ENCODE data around the gene CPT1B.
A peak's percentile ranks its signal among the peaks of the same experiment; 100 is the strongest.

The CPT1B gene

GRCh38 chr22:50569896-50570535 lies 8.2 kb downstream of the CPT1B start:
- no peak for DNase-seq (ENCODE audit: low read depth)
- H3K4me3 ChIP-seq (ENCODE audit: control insufficient read depth, low read depth, low read length), result no peak overlapping the region
- no peak for TF ChIP-seq CTCF (conservative IDR thresholded peaks at IDR 0.05; ENCODE audit: control insufficient read depth, insufficient read depth, low read depth, low read length)

GRCh38 chr22:50569041-50569459 lies 9.2 kb downstream of the CPT1B start:
- TF ChIP-seq CTCF (conservative IDR thresholded peaks at IDR 0.05; ENCODE audit: control insufficient read depth, insufficient read depth, low read depth, low read length), result no peak
- no peak overlapping the region for H3K4me3 ChIP-seq (ENCODE audit: control insufficient read depth, low read depth, low read length)
- no peak for DNase-seq (ENCODE audit: low read depth)

GRCh38 chr22:50568626-50569025 lies 9.6 kb downstream of the CPT1B start:
- no peak for TF ChIP-seq CTCF (conservative IDR thresholded peaks at IDR 0.05; ENCODE audit: control insufficient read depth, insufficient read depth, low read depth, low read length)
- H3K4me3 ChIP-seq (ENCODE audit: control insufficient read depth, low read depth, low read length), result no peak overlapping the region
- DNase-seq (ENCODE audit: low read depth), result no peak

GRCh38 chr22:50567721-50568252 lies 10.4 kb downstream of the CPT1B start:
- no peak for TF ChIP-seq CTCF (conservative IDR thresholded peaks at IDR 0.05; ENCODE audit: control insufficient read depth, insufficient read depth, low read depth, low read length)
- no peak overlapping the region for H3K4me3 ChIP-seq (ENCODE audit: control insufficient read depth, low read depth, low read length)
- DNase-seq (ENCODE audit: low read depth), result no peak

- no peak for DNase-seq (ENCODE audit: low read depth)
Measured at GRCh38 chr22:50564289-50564688, 13.9 kb downstream of the CPT1B start.

GRCh38 chr22:50563413-50564160 lies 14.6 kb downstream of the CPT1B start:
- DNase-seq (ENCODE audit: low read depth), result no peak
- TF ChIP-seq CTCF (conservative IDR thresholded peaks at IDR 0.05; ENCODE audit: control insufficient read depth, insufficient read depth, low read depth, low read length), result no peak
- H3K4me3 ChIP-seq (ENCODE audit: control insufficient read depth, low read depth, low read length), result peak overlapping the region; percentile 57

More at GRCh38 chr22:50564289-50564688, 13.9 kb downstream of the CPT1B start:
- no peak overlapping the region for H3K4me3 ChIP-seq (ENCODE audit: control insufficient read depth, low read depth, low read length)
- TF ChIP-seq CTCF (conservative IDR thresholded peaks at IDR 0.05; ENCODE audit: control insufficient read depth, insufficient read depth, low read depth, low read length), result no peak
